H9 (cell line): ENCODE measurements around the gene TNIP1. TPM values are rescaled to one million over a fixed set of nuclear protein-coding genes. Genes with fewer than 3 reads are reported as not detected.

ENCODE experiments used
- DNase-seq: peaks from one replicate; pipeline ENCODE4 v3.0.0-alpha.2; 2017
- H2AFZ ChIP-seq: one replicate; pipeline ENCODE4 v1.6.1; 2013; ENCODE audit warnings: mild to moderate bottlenecking, low read length, control low read depth, moderate library complexity
- H2AK5ac ChIP-seq: 2 replicates; pipeline ENCODE4 v1.6.1; 2013; ENCODE audit warnings: low read length, control low read depth, mixed read lengths; ENCODE audit not compliant: insufficient read length
- H2BK120ac ChIP-seq: one replicate; pipeline ENCODE4 v1.6.1; 2013; ENCODE audit warnings: low read depth, mild to moderate bottlenecking, low read length, control low read depth, inconsistent platforms; ENCODE audit not compliant: poor library complexity, severe bottlenecking
- H2BK12ac ChIP-seq: 2 replicates; pipeline ENCODE4 v1.6.1; 2013; ENCODE audit warnings: low read length, control low read depth, mixed read lengths, low read depth; ENCODE audit not compliant: insufficient read length
- H2BK15ac ChIP-seq: 2 replicates; pipeline ENCODE4 v1.6.1; 2013; ENCODE audit warnings: low read depth, low read length, control low read depth
- H2BK20ac ChIP-seq: one replicate; pipeline ENCODE4 v1.6.1; 2013; ENCODE audit warnings: low read depth, mild to moderate bottlenecking, low read length, control low read depth, inconsistent platforms; ENCODE audit not compliant: poor library complexity, severe bottlenecking
- H2BK5ac ChIP-seq: 2 replicates; pipeline ENCODE4 v1.6.1; 2013; ENCODE audit warnings: low read length, control low read depth, mixed read lengths; ENCODE audit not compliant: insufficient read length
- H3K14ac ChIP-seq: 2 replicates; pipeline ENCODE4 v1.6.1; 2013; ENCODE audit warnings: low read length, control low read depth; ENCODE audit not compliant: insufficient read depth
- H3K18ac ChIP-seq: 2 replicates; pipeline ENCODE4 v1.6.1; 2013; ENCODE audit warnings: low read depth, mild to moderate bottlenecking, mixed read lengths, low read length, control low read depth; ENCODE audit not compliant: insufficient read length
- H3K23ac ChIP-seq: 2 replicates; pipeline ENCODE4 v1.6.1; 2013; ENCODE audit warnings: low read length, control low read depth, mixed read lengths, low read depth; ENCODE audit not compliant: insufficient read length
- H3K23me2 ChIP-seq: 2 replicates; pipeline ENCODE4 v1.6.1; 2013; ENCODE audit warnings: low read depth, mild to moderate bottlenecking, mixed read lengths, low read length, control low read depth; ENCODE audit not compliant: insufficient read length, poor library complexity, severe bottlenecking
- H3K27ac ChIP-seq: 2 replicates; pipeline ENCODE4 v1.5.1; 2013; ENCODE audit warnings: low read length, control low read depth, mixed read lengths, low read depth; ENCODE audit not compliant: insufficient read length
- H3K27me3 ChIP-seq: 2 replicates; pipeline ENCODE4 v1.6.1; 2013; ENCODE audit warnings: low read length, control low read depth, inconsistent platforms; ENCODE audit not compliant: insufficient read depth
- H3K4ac ChIP-seq: 2 replicates; pipeline ENCODE4 v1.6.1; 2013; ENCODE audit warnings: low read depth, mild to moderate bottlenecking, control low read depth, inconsistent platforms, low read length, moderate library complexity
- H3K4me1 ChIP-seq: 2 replicates; pipeline ENCODE4 v1.6.1; 2013; ENCODE audit warnings: low read length, control low read depth, inconsistent platforms; ENCODE audit not compliant: insufficient read depth
- H3K4me2 ChIP-seq: 2 replicates; pipeline ENCODE4 v1.6.1; 2013; ENCODE audit warnings: low read length, control low read depth, mixed read lengths; ENCODE audit not compliant: insufficient read length, insufficient read depth
- H3K56ac ChIP-seq: 2 replicates; pipeline ENCODE4 v1.6.1; 2013; ENCODE audit warnings: low read depth, mild to moderate bottlenecking, mixed read lengths, low read length, control low read depth; ENCODE audit not compliant: insufficient read length
- H3K79me1 ChIP-seq: 2 replicates; pipeline ENCODE4 v1.6.1; 2013; ENCODE audit warnings: low read depth, mild to moderate bottlenecking, moderate library complexity, low read length, control low read depth, inconsistent platforms; ENCODE audit not compliant: insufficient read depth, poor library complexity, severe bottlenecking
- H3K79me2 ChIP-seq: 2 replicates; pipeline ENCODE4 v1.6.1; 2013; ENCODE audit warnings: low read length, control low read depth, inconsistent platforms; ENCODE audit not compliant: insufficient read depth
- H3K9ac ChIP-seq: 2 replicates; pipeline ENCODE4 v1.6.1; 2013; ENCODE audit warnings: low read length, control low read depth, mixed read lengths; ENCODE audit not compliant: insufficient read length; ENCODE audit errors: extremely low read depth
- H3K9me3 ChIP-seq: one replicate; pipeline ENCODE4 v1.6.1; 2013; ENCODE audit warnings: low read depth, low read length, inconsistent platforms; ENCODE audit not compliant: control insufficient read depth
- H3T11ph ChIP-seq: one replicate; pipeline ENCODE4 v1.6.1; 2013; ENCODE audit warnings: mild to moderate bottlenecking, low read length, control low read depth, inconsistent platforms
- H4K20me1 ChIP-seq: one replicate; pipeline ENCODE4 v1.6.1; 2013; ENCODE audit not compliant: control insufficient read depth, insufficient read length, insufficient read depth
- H4K5ac ChIP-seq: 2 replicates; pipeline ENCODE4 v1.6.1; 2013; ENCODE audit warnings: low read depth, mild to moderate bottlenecking, mixed read lengths, low read length, control low read depth; ENCODE audit not compliant: insufficient read length
- H4K8ac ChIP-seq: replicated peaks from 2 replicates; pipeline ENCODE4 v1.6.1; 2013; ENCODE audit warnings: low read length, control low read depth, mixed read lengths, low read depth; ENCODE audit not compliant: insufficient read length
- H4K91ac ChIP-seq: 2 replicates; pipeline ENCODE4 v1.6.1; 2013; ENCODE audit warnings: low read depth, mild to moderate bottlenecking, moderate library complexity, mixed read lengths, low read length, control low read depth; ENCODE audit not compliant: insufficient read length
- H3K27ac Mint-ChIP-seq, 3 experiments: 2 replicates in 2 of 3; 3 replicates in 1 of 3; pipeline ENCODE4 v1.8.0; 2020 to 2021; ENCODE audit warnings: mixed read lengths in 3 of 3, mild to moderate bottlenecking in 1 of 3, moderate library complexity in 1 of 3
- H3K27me3 Mint-ChIP-seq: 2 replicates; pipeline ENCODE4 v1.8.0; 2021; ENCODE audit warnings: low read depth, mild to moderate bottlenecking, moderate library complexity, mixed read lengths
- H3K36me3 Mint-ChIP-seq, 3 experiments: 2 replicates in 2 of 3; 3 replicates in 1 of 3; pipeline ENCODE4 v1.8.0; 2020 to 2021; ENCODE audit warnings: low read depth in 3 of 3, mixed read lengths in 3 of 3; ENCODE audit not compliant: insufficient read depth in 1 of 3
- H3K4me1 Mint-ChIP-seq, 2 experiments: 2 replicates each; pipeline ENCODE4 v1.8.0; 2020; ENCODE audit warnings: mixed read lengths in 2 of 2
- H3K4me3 Mint-ChIP-seq, 2 experiments: 2 replicates in 1 of 2; 3 replicates in 1 of 2; pipeline ENCODE4 v1.8.0; 2020 to 2021; ENCODE audit warnings: mild to moderate bottlenecking in 2 of 2, mixed read lengths in 2 of 2, moderate library complexity in 1 of 2
- H3K9me3 Mint-ChIP-seq, 2 experiments: 2 replicates in 1 of 2; 3 replicates in 1 of 2; pipeline ENCODE4 v1.8.0; 2020; ENCODE audit warnings: mild to moderate bottlenecking in 2 of 2, mixed read lengths in 2 of 2, moderate library complexity in 1 of 2
- WGBS: extraction: QIAGEN DNeasy Blood & Tissue Kit; methylation state at CpG from one replicate; pipeline ENCODE4 v1.1.7; 2013; ENCODE audit warnings: missing lambda C conversion rate, low lambda C conversion rate, mixed read lengths; ENCODE audit not compliant: insufficient read length; ENCODE audit errors: extremely low coverage; 5-methylcytosine and 5-hydroxymethylcytosine counted together
- total RNA-seq: library from RNA; stranded (reverse); gene quantifications from 2 replicates; pipeline ENCODE4 v1.2.1, GENCODE V29; 2021
- TF ChIP-seq, protein P1 (sequence below): fragments of 200-600 bp; sonication (generic); conservative IDR thresholded peaks from 3 replicates; pipeline ENCODE4 v1.8.0; 2021; ENCODE audit warnings: antibody characterized with exemption, mild to moderate bottlenecking

The TNIP1 gene
- total RNA-seq, 1 experiment from 2014 or later, result 40.8 TPM

DNA sequence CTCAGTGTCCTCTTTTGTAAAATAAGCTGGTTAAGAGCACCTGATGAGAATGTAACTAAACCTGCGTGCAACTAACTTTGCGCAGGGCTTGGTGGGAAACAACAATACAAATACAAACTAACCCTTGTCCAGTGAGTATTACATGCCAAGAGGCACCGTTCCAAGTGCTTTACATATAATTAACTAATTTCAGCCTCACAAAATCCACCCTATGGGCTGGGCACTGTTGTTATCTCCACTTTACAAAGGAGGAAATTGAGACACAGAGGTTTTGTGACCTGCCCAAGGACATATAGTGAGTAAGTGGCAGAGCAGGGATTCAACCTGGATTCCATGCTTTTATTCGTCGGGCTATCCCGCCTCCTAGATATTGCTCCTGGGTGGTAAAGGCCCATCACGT is 26.2 kb upstream of the TNIP1 start:
- H4K8ac ChIP-seq, result no peak overlapping the region
- no peak overlapping the region for H4K91ac ChIP-seq
- no peaks in the 10 kb centered on the region for H3K4me1 ChIP-seq
- WGBS, result no CpG with 5 or more reads among the region's 7 CpGs
- no peak overlapping the region for H3K18ac ChIP-seq
- no peak overlapping the region for H2BK20ac ChIP-seq
- no peak overlapping the region for H2BK120ac ChIP-seq
- H3K79me1 ChIP-seq, result no peaks in the 10 kb centered on the region
- H3K79me2 ChIP-seq, result no peaks in the 10 kb centered on the region
- Mint-ChIP-seq H3K27ac (no peak overlapping the region), H3K4me1 (no peaks in the 10 kb centered on the region), H3K27me3 (no peaks in the 10 kb centered on the region), H3K4me3 (no peak overlapping the region), H3K9me3 (no peaks in the 10 kb centered on the region), H3K36me3 (peaks cover 12 to 39% (median 14%) of the 10 kb centered on the region in 3 experiments; a peak in 6 of 7 replicates)
- no peak overlapping the region for H2BK5ac ChIP-seq
- DNase-seq, result no peak
- no peak overlapping the region for H2BK15ac ChIP-seq
- no peak overlapping the region for H3K27ac ChIP-seq
- no peak overlapping the region for H2AK5ac ChIP-seq
- no peak overlapping the region for H4K5ac ChIP-seq
- H3K56ac ChIP-seq, result no peak overlapping the region
- H3K9me3 ChIP-seq, result no peaks in the 10 kb centered on the region
- no peak overlapping the region for H2AFZ ChIP-seq
- no peaks in the 10 kb centered on the region for H4K20me1 ChIP-seq
- H2BK12ac ChIP-seq, result no peak overlapping the region
- H3T11ph ChIP-seq, result no peak overlapping the region
- no peak overlapping the region for H3K23ac ChIP-seq
- H3K14ac ChIP-seq, result no peak overlapping the region
- no peak overlapping the region for H3K9ac ChIP-seq
- TF ChIP-seq, protein P1, sequence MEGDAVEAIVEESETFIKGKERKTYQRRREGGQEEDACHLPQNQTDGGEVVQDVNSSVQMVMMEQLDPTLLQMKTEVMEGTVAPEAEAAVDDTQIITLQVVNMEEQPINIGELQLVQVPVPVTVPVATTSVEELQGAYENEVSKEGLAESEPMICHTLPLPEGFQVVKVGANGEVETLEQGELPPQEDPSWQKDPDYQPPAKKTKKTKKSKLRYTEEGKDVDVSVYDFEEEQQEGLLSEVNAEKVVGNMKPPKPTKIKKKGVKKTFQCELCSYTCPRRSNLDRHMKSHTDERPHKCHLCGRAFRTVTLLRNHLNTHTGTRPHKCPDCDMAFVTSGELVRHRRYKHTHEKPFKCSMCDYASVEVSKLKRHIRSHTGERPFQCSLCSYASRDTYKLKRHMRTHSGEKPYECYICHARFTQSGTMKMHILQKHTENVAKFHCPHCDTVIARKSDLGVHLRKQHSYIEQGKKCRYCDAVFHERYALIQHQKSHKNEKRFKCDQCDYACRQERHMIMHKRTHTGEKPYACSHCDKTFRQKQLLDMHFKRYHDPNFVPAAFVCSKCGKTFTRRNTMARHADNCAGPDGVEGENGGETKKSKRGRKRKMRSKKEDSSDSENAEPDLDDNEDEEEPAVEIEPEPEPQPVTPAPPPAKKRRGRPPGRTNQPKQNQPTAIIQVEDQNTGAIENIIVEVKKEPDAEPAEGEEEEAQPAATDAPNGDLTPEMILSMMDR, result no peak
- no peaks in the 10 kb centered on the region for H3K23me2 ChIP-seq
- H3K27me3 ChIP-seq, result no peaks in the 10 kb centered on the region
- H3K4ac ChIP-seq, result no peak overlapping the region
- H3K4me2 ChIP-seq, result no peak overlapping the region
